A673 (cell line): ENCODE measurements around the gene EPHA6.

ENCODE experiments used
- CTCF ChIP-seq: fragments of 300-800, 200-600 bp; sonication (generic); conservative IDR thresholded peaks from 2 replicates; pipeline ENCODE4 v1.5.1; 2017; ENCODE audit warnings: low read depth, mild to moderate bottlenecking, antibody characterized with exemption, low read length, moderate library complexity, mixed read lengths
- EZH2 ChIP-seq: fragments of 200-600 bp; sonication (generic); IDR thresholded peaks from 2 replicates; pipeline ENCODE4 v1.6.1; 2017; ENCODE audit warnings: borderline replicate concordance, low read depth, mild to moderate bottlenecking, mixed read lengths, antibody characterized with exemption, low read length; ENCODE audit not compliant: poor library complexity, severe bottlenecking

GRCh38 chr3:97510795-97511194, 696.4 kb downstream of the EPHA6 start:
- TF ChIP-seq CTCF = no peak
- no peak for TF ChIP-seq EZH2
